WI38 (cell line): ENCODE results near the gene ALOX5.
"Not testable (repeated sequence)": the region's sequence is repeated elsewhere in the genome, so short reads cannot be mapped to it uniquely, and the experiment has no call there.

Experiments used
- H3K4me3 ChIP-seq: 2 replicates; pipeline ENCODE4 v1.5.1; 2011; ENCODE audit warnings: low read depth, mild to moderate bottlenecking, control low read depth, low read length
- TF ChIP-seq, protein P1 (sequence below): IDR thresholded peaks from 2 replicates; pipeline ENCODE4 v1.5.1; 2012; ENCODE audit warnings: low read depth, mild to moderate bottlenecking, control low read depth, low read length

The ALOX5 gene

DNA sequence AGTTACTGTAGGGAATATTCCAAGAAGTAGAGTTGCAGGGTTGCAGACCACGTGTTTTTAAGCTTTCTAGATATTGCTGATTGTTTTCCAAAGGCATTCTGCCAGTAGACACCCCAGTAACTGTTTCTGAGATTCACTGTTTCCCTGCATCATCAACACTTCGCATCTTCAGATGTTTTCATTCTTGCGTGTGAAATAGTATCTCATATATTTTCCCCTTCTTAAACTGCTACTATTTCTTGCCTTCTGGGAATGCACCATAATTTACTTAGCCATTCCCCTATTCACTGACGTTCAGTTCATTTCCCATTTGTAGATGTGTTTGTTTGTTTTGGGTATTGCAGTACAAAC is 30.7 kb downstream of the ALOX5 start:
- no peak overlapping the region for H3K4me3 ChIP-seq
- TF ChIP-seq, protein P1, sequence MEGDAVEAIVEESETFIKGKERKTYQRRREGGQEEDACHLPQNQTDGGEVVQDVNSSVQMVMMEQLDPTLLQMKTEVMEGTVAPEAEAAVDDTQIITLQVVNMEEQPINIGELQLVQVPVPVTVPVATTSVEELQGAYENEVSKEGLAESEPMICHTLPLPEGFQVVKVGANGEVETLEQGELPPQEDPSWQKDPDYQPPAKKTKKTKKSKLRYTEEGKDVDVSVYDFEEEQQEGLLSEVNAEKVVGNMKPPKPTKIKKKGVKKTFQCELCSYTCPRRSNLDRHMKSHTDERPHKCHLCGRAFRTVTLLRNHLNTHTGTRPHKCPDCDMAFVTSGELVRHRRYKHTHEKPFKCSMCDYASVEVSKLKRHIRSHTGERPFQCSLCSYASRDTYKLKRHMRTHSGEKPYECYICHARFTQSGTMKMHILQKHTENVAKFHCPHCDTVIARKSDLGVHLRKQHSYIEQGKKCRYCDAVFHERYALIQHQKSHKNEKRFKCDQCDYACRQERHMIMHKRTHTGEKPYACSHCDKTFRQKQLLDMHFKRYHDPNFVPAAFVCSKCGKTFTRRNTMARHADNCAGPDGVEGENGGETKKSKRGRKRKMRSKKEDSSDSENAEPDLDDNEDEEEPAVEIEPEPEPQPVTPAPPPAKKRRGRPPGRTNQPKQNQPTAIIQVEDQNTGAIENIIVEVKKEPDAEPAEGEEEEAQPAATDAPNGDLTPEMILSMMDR = no peak

DNA sequence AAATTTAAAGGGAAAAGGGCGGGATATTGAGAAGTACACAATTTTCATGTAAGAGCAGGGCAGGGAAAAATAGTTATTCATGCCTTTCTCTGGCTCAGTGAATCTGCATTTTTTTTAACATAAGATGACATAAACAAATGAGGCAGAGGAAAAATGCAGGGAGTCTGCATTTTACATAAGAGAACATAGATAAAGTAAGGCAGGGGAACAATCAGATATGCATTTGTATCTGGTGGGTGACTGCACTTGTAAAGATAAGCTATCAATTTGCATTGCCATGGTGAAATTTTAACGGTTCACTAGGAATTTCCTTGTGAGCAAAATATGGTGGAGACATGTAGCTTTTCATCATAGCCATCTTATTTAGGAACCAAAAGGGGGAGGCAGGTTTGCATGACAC is 33.5 kb downstream of the ALOX5 start:
- TF ChIP-seq, protein P1 = no peak
- no peak overlapping the region for H3K4me3 ChIP-seq

DNA sequence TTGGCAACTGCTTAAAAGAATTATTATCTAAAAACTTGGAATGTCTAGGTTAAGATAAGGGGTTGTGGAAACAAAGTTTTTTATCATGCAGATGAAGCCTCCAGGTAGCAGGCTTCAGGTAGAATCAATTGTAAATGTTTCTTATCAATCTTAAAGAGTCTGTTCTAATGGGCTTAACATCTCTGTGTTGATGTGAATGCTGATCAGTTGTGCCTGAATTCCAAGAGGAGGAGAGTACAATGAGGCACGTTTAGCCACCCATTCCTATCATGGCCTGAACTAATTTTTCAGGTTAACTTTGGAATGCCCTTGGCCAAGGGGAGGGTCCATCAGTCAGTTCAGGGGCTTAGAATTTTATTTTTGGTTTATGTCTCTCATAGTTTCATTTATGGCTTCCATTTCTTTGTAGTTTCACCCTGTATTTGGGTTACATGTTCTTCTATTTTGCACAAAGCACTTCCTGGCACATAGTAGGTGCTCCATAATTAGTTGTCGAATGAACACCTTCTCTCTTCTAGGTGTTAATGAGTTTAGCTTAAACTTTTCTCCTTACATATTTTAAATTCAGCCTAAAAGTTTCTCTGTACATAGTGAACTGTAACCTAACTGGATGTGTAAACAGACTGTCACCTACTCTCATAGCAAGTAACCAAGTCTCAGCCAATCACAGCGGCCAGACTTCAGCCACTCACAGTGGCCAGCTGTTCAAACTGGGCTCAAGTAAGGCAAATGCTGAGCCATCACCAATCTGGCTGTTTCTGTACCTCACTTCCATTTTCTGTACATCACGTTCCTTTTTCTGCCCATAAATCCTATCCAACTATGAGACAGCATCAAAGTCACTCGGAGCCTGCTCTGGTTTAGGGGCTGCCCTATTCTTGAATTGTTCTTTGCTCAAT is 34.7 kb downstream of the ALOX5 start:
- no peak overlapping the region for H3K4me3 ChIP-seq
- TF ChIP-seq, protein P1 = no peak

DNA sequence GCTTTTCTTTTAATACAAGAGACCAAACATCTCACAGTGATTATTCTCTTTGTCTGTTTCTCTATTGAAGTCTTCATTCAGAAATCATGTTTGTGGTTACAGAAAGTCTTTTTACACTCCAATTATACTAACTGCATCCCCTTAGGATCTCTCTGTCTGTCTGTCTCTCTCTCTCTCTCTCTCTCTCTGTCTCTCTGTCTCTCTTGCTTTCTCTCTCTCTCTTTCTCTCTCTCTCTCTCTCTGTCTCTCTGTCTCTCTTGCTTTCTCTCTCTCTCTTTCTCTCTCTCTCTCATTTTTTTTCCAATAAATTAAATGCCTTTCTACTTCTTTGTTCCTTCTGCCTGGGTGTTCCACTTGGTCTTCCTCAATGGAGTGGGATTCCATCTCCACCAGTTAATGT is 35.3 kb downstream of the ALOX5 start:
- not testable (repeated sequence) for H3K4me3 ChIP-seq

DNA sequence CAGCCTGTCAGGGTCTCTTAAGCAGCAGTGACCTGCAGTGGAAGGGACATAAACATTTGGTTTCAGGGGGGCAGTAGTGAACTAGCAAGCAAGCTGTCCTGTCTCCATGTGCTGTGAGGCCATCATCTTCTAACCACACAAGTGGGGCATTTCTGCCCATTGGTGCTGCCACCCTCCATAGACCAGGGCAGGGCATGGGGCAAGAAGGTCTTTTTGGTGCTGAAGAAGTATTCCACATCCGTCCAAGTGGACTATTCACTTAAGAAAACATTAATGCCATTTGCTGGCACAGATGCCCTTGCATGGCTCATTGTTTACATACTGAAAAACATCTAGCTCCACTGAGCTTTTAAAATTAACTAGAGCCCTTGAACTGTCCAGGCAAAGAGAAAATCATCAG is 35.8 kb downstream of the ALOX5 start:
- TF ChIP-seq, protein P1 = no peak
- no peak overlapping the region for H3K4me3 ChIP-seq

DNA sequence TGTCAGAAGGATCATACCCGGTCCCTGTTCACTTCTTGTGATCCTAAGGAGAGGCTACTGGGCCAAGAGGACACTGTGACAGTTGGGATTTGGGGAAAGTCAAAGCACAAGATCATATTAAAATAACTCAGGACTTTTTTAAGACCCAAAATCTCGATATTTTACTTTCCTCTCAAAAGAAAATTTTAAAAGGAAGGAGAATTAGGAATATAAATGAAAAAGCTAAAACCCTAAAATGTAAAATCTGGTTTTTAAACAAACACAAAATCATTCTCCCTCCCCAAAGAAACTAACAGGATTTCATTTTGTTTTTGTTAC is 36.4 kb downstream of the ALOX5 start:
- no peak overlapping the region for H3K4me3 ChIP-seq
- TF ChIP-seq, protein P1 = no peak

DNA sequence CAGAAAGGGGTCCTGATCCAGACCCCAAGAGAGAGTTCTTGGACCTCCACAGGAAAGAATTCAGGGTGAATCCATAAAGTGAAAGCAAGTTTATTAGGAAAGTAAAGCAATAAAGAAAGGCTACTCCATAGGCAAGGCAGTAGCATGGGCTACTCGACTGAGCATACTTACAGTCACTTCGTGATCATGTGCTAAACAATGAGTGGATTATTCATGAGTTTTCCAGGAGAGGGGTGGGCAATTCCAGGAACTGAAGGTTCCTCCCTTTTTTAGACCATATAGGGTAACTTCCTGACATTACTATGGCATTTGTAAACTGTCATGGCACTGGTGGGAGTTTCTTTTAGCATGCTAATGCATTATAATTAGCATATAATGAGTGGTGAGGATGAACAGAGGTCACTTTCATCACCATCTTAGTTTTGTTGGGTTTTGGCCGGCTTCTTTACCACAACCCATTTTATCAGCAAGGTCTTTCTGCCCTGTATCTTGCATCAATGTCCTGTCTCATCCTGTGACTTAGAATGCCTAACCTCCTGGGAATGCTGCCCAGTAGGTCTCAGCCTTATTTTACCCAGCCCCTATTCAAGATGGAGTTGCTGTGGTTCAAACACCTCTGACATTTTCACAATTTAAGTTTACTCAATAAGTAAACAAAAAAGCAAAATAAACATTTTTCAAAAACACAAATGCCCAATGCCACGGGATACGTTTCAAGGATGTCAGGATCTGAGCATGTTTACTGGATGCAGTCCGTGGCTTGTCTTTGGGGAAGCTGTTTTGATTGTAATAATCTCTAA is 37.0 kb downstream of the ALOX5 start:
- TF ChIP-seq, protein P1 = no peak
- no peak overlapping the region for H3K4me3 ChIP-seq
